ENCODE results near the gene TSEN34.
A peak's percentile ranks its signal among the peaks of the same experiment; 100 is the strongest.
"Not testable (repeated sequence)": the region's sequence is repeated elsewhere in the genome, so short reads cannot be mapped to it uniquely, and the experiment has no call there.

TSEN34 gene

GRCh38 chr19:54204767-54205468 is 13.8 kb downstream of the TSEN34 start:
- H3K4me3 ChIP-seq (ENCODE audit: low read depth, low read length) = no peak overlapping the region
- no peak for DNase-seq (ENCODE audit: low read depth)
- in situ Hi-C loops (cut with HindIII; ENCODE audit: low sequenced_read_pairs) = no loop called here
- no peak for TF ChIP-seq CTCF (IDR thresholded peaks at IDR 0.05; ENCODE audit: low read depth, low read length, missing control alignments)

GRCh38 chr19:54206030-54206830 is 15.1 kb downstream of the TSEN34 start:
- no peak for DNase-seq (ENCODE audit: low read depth)
- in situ Hi-C loops (cut with HindIII; ENCODE audit: low sequenced_read_pairs) = no loop called here
- no peak overlapping the region for H3K4me3 ChIP-seq (ENCODE audit: low read depth, low read length)
- no peak for TF ChIP-seq CTCF (IDR thresholded peaks at IDR 0.05; ENCODE audit: low read depth, low read length, missing control alignments)

GRCh38 chr19:54206831-54207177 is 15.7 kb downstream of the TSEN34 start:
- no peak for DNase-seq (ENCODE audit: low read depth)
- no peak for TF ChIP-seq CTCF (IDR thresholded peaks at IDR 0.05; ENCODE audit: low read depth, low read length, missing control alignments)
- in situ Hi-C loops (cut with HindIII; ENCODE audit: low sequenced_read_pairs) = no loop called here
- H3K4me3 ChIP-seq (ENCODE audit: low read depth, low read length) = no peak overlapping the region

GRCh38 chr19:54207193-54207592 is 16.1 kb downstream of the TSEN34 start:
- H3K4me3 ChIP-seq (ENCODE audit: low read depth, low read length); in situ Hi-C loops (cut with HindIII; ENCODE audit: low sequenced_read_pairs); DNase-seq (ENCODE audit: low read depth): not testable (repeated sequence)

- TF ChIP-seq CTCF (IDR thresholded peaks at IDR 0.05; ENCODE audit: low read depth, low read length, missing control alignments) = no peak
- H3K4me3 ChIP-seq (ENCODE audit: low read depth, low read length) = no peak overlapping the region
- no peak for DNase-seq (ENCODE audit: low read depth)
- in situ Hi-C loops (cut with HindIII; ENCODE audit: low sequenced_read_pairs) = no loop called here
Observed at GRCh38 chr19:54207676-54207982, 16.5 kb downstream of the TSEN34 start.

GRCh38 chr19:54207983-54208783 is 17.1 kb downstream of the TSEN34 start:
- in situ Hi-C loops (cut with HindIII; ENCODE audit: low sequenced_read_pairs) = no loop called here
- no peak overlapping the region for H3K4me3 ChIP-seq (ENCODE audit: low read depth, low read length)
- peak; percentile 53 for DNase-seq (ENCODE audit: low read depth)
- no peak for TF ChIP-seq CTCF (IDR thresholded peaks at IDR 0.05; ENCODE audit: low read depth, low read length, missing control alignments)

GRCh38 chr19:54208784-54209057 is 17.6 kb downstream of the TSEN34 start:
- H3K4me3 ChIP-seq (ENCODE audit: low read depth, low read length) = no peak overlapping the region
- no peak for TF ChIP-seq CTCF (IDR thresholded peaks at IDR 0.05; ENCODE audit: low read depth, low read length, missing control alignments)
- in situ Hi-C loops (cut with HindIII; ENCODE audit: low sequenced_read_pairs) = no loop called here
- DNase-seq (ENCODE audit: low read depth) = no peak

All from astrocyte of the cerebellum (primary cell).